Measurements from ENCODE around the gene MOV10L1.

MOV10L1 gene

GRCh38 chr22:50049299-50050195, 40.3 kb upstream of the MOV10L1 start:
- peaks cover 19% of the 10 kb centered on the region for H3K27me3 ChIP-seq (replicated peaks; ENCODE audit: control insufficient read depth, insufficient read depth, low read length)
- no peak for DNase-seq (ENCODE audit: low read depth)
- no peaks in the 10 kb centered on the region for H3K4me1 ChIP-seq (ENCODE audit: control insufficient read depth, insufficient read depth, low read length)
- H3K36me3 ChIP-seq (ENCODE audit: control insufficient read depth, insufficient read depth, low read length, severe bottlenecking): no peaks in the 10 kb centered on the region
- no peak overlapping the region for H3K9ac ChIP-seq (ENCODE audit: low read length)
- H3K4me3 ChIP-seq (ENCODE audit: low read length): no peak overlapping the region
- peaks cover 31% of the 10 kb centered on the region for H3K9me3 ChIP-seq (ENCODE audit: control insufficient read depth, low read length)

- H3K9ac ChIP-seq (ENCODE audit: low read length): no peak overlapping the region
- no peaks in the 10 kb centered on the region for H3K36me3 ChIP-seq (ENCODE audit: control insufficient read depth, insufficient read depth, low read length, severe bottlenecking)
- H3K27me3 ChIP-seq (replicated peaks; ENCODE audit: control insufficient read depth, insufficient read depth, low read length): peaks cover 15% of the 10 kb centered on the region
- DNase-seq (ENCODE audit: low read depth): no peak
- peaks cover 31% of the 10 kb centered on the region for H3K9me3 ChIP-seq (ENCODE audit: control insufficient read depth, low read length)
- H3K4me3 ChIP-seq (ENCODE audit: low read length): no peak overlapping the region
- H3K4me1 ChIP-seq (ENCODE audit: control insufficient read depth, insufficient read depth, low read length): no peaks in the 10 kb centered on the region
Measured at GRCh38 chr22:50051930-50052329, 37.9 kb upstream of the MOV10L1 start.

GRCh38 chr22:50053861-50054260, 35.9 kb upstream of the MOV10L1 start:
- peaks cover 31% of the 10 kb centered on the region for H3K9me3 ChIP-seq (ENCODE audit: control insufficient read depth, low read length)
- H3K27me3 ChIP-seq (replicated peaks; ENCODE audit: control insufficient read depth, insufficient read depth, low read length): peaks cover 10% of the 10 kb centered on the region
- H3K9ac ChIP-seq (ENCODE audit: low read length): no peak overlapping the region
- peaks cover 2% of the 10 kb centered on the region for H3K4me1 ChIP-seq (ENCODE audit: control insufficient read depth, insufficient read depth, low read length)
- DNase-seq (ENCODE audit: low read depth): no peak
- no peaks in the 10 kb centered on the region for H3K36me3 ChIP-seq (ENCODE audit: control insufficient read depth, insufficient read depth, low read length, severe bottlenecking)
- no peak overlapping the region for H3K4me3 ChIP-seq (ENCODE audit: low read length)

- no peak overlapping the region for H3K9ac ChIP-seq (ENCODE audit: low read length)
- H3K4me3 ChIP-seq (ENCODE audit: low read length): no peak overlapping the region
- no peaks in the 10 kb centered on the region for H3K36me3 ChIP-seq (ENCODE audit: control insufficient read depth, insufficient read depth, low read length, severe bottlenecking)
- H3K27me3 ChIP-seq (replicated peaks; ENCODE audit: control insufficient read depth, insufficient read depth, low read length): peaks cover 26% of the 10 kb centered on the region
- peaks cover 27% of the 10 kb centered on the region for H3K9me3 ChIP-seq (ENCODE audit: control insufficient read depth, low read length)
- no peak for DNase-seq (ENCODE audit: low read depth)
- peaks cover 8% of the 10 kb centered on the region for H3K4me1 ChIP-seq (ENCODE audit: control insufficient read depth, insufficient read depth, low read length)
Measured at GRCh38 chr22:50056214-50056972, 33.4 kb upstream of the MOV10L1 start.

GRCh38 chr22:50057278-50058060, 32.3 kb upstream of the MOV10L1 start:
- H3K9ac ChIP-seq (ENCODE audit: low read length): no peak overlapping the region
- no peaks in the 10 kb centered on the region for H3K36me3 ChIP-seq (ENCODE audit: control insufficient read depth, insufficient read depth, low read length, severe bottlenecking)
- H3K4me3 ChIP-seq (ENCODE audit: low read length): no peak overlapping the region
- H3K9me3 ChIP-seq (ENCODE audit: control insufficient read depth, low read length): peaks cover 16% of the 10 kb centered on the region
- peaks cover 8% of the 10 kb centered on the region for H3K4me1 ChIP-seq (ENCODE audit: control insufficient read depth, insufficient read depth, low read length)
- peaks cover 24% of the 10 kb centered on the region for H3K27me3 ChIP-seq (replicated peaks; ENCODE audit: control insufficient read depth, insufficient read depth, low read length)
- DNase-seq (ENCODE audit: low read depth): no peak

GRCh38 chr22:50058061-50058905, 31.5 kb upstream of the MOV10L1 start, which contains the start of gene TTLL8:
TTLL8 (minus strand) TSS chr22:50058298.
- no peak for DNase-seq (ENCODE audit: low read depth)
- peak within 1 kb of the TSS; percentile 47 for H3K4me3 ChIP-seq (ENCODE audit: low read length)
- peaks cover 8% of the 10 kb centered on the region for H3K4me1 ChIP-seq (ENCODE audit: control insufficient read depth, insufficient read depth, low read length)
- H3K27me3 ChIP-seq (replicated peaks; ENCODE audit: control insufficient read depth, insufficient read depth, low read length): peaks cover 29% of the 10 kb centered on the region
- H3K36me3 ChIP-seq (ENCODE audit: control insufficient read depth, insufficient read depth, low read length, severe bottlenecking): no peaks in the 10 kb centered on the region
- no peak within 1 kb of the TSS for H3K9ac ChIP-seq (ENCODE audit: low read length)
- H3K9me3 ChIP-seq (ENCODE audit: control insufficient read depth, low read length): peaks cover 8% of the 10 kb centered on the region

- H3K27me3 ChIP-seq (replicated peaks; ENCODE audit: control insufficient read depth, insufficient read depth, low read length): peaks cover 30% of the 10 kb centered on the region
- peak overlapping the region; percentile 47 for H3K4me3 ChIP-seq (ENCODE audit: low read length)
- H3K9ac ChIP-seq (ENCODE audit: low read length): peak overlapping the region; percentile 46
- H3K36me3 ChIP-seq (ENCODE audit: control insufficient read depth, insufficient read depth, low read length, severe bottlenecking): no peaks in the 10 kb centered on the region
- peaks cover 8% of the 10 kb centered on the region for H3K4me1 ChIP-seq (ENCODE audit: control insufficient read depth, insufficient read depth, low read length)
- peak; percentile 58 for DNase-seq (ENCODE audit: low read depth)
- H3K9me3 ChIP-seq (ENCODE audit: control insufficient read depth, low read length): no peaks in the 10 kb centered on the region
Measured at GRCh38 chr22:50058906-50059880, 30.6 kb upstream of the MOV10L1 start.

GRCh38 chr22:50059881-50060262, 29.9 kb upstream of the MOV10L1 start:
- no peak overlapping the region for H3K4me3 ChIP-seq (ENCODE audit: low read length)
- H3K27me3 ChIP-seq (replicated peaks; ENCODE audit: control insufficient read depth, insufficient read depth, low read length): peaks cover 37% of the 10 kb centered on the region
- H3K4me1 ChIP-seq (ENCODE audit: control insufficient read depth, insufficient read depth, low read length): peaks cover 8% of the 10 kb centered on the region
- H3K36me3 ChIP-seq (ENCODE audit: control insufficient read depth, insufficient read depth, low read length, severe bottlenecking): no peaks in the 10 kb centered on the region
- no peak overlapping the region for H3K9ac ChIP-seq (ENCODE audit: low read length)
- DNase-seq (ENCODE audit: low read depth): no peak
- H3K9me3 ChIP-seq (ENCODE audit: control insufficient read depth, low read length): no peaks in the 10 kb centered on the region

- Histone ChIP-seq H3K4me1 (ENCODE audit: control insufficient read depth, insufficient read depth, low read length) (peaks cover 8% of the 10 kb centered on the region), H3K27me3 (replicated peaks; ENCODE audit: control insufficient read depth, insufficient read depth, low read length) (peaks cover 42% of the 10 kb centered on the region), H3K9ac (ENCODE audit: low read length) (no peak overlapping the region), H3K4me3 (ENCODE audit: low read length) (no peak overlapping the region), H3K36me3 (ENCODE audit: control insufficient read depth, insufficient read depth, low read length, severe bottlenecking) (no peaks in the 10 kb centered on the region), H3K9me3 (ENCODE audit: control insufficient read depth, low read length) (no peaks in the 10 kb centered on the region)
- no peak for DNase-seq (ENCODE audit: low read depth)
Measured at GRCh38 chr22:50060441-50061140, 29.2 kb upstream of the MOV10L1 start.

Measured in adipocyte (in vitro differentiated cells).